GM12891 (cell line): ENCODE results near the gene PPM1A.

Source experiments
- PAX5 ChIP-seq: IDR thresholded peaks from 2 replicates; pipeline ENCODE4 v1.6.1; 2011; ENCODE audit warnings: low read length, moderate library complexity, mild to moderate bottlenecking; ENCODE audit not compliant: insufficient read depth, severe bottlenecking
- POLR2A ChIP-seq: IDR thresholded peaks from 2 replicates; pipeline ENCODE4 v1.6.1; 2011; ENCODE audit warnings: low read depth, low read length, control low read depth
- POLR2AphosphoS5 ChIP-seq: IDR thresholded peaks from 2 replicates; pipeline ENCODE4 v1.6.1; 2011; ENCODE audit warnings: low read depth, low read length, control low read depth
- POU2F2 ChIP-seq: IDR thresholded peaks from 2 replicates; pipeline ENCODE4 v1.6.1; 2011; ENCODE audit warnings: low read depth, mild to moderate bottlenecking, control low read depth, low read length, moderate library complexity
- SPI1 ChIP-seq: IDR thresholded peaks from 2 replicates; pipeline ENCODE4 v1.6.1; 2011; ENCODE audit warnings: low read depth, low read length, control low read depth
- TAF1 ChIP-seq: IDR thresholded peaks from 2 replicates; pipeline ENCODE4 v1.6.1; 2011; ENCODE audit warnings: low read depth, low read length, control low read depth

- TF ChIP-seq POLR2A (no peak), TAF1 (no peak), SPI1 (no peak), POLR2AphosphoS5 (no peak), POU2F2 (no peak), PAX5 (no peak)
Measured at GRCh38 chr14:60226298-60226697, 22.7 kb upstream of the PPM1A start.
